AG04450 (cell line): ENCODE data around the gene PPP2R2C. TPM values are rescaled to one million over a fixed set of nuclear protein-coding genes. Genes with fewer than 3 reads are reported as not detected.

Source experiments
- CTCF ChIA-PET: fragments of 300-600, 350-600 bp; formaldehyde crosslinking; extraction: SDS; loops from one replicate; lab custom pipeline; 2022; ENCODE audit warnings: antibody characterized with exemption, inconsistent platforms; lab: Charles Lee
- POLR2A ChIA-PET: fragments of 350-600 bp; formaldehyde crosslinking; extraction: SDS; loops from one replicate; lab custom pipeline; 2021; ENCODE audit warnings: antibody characterized with exemption, inconsistent platforms; lab: Yijun Ruan, JAX
- DNase-seq: peaks from one replicate; pipeline ENCODE4 v3.0.0-alpha.2; 2011; ENCODE audit warnings: low read depth, low spot score
- H3K27ac ChIP-seq: one replicate; pipeline ENCODE4 v1.5.1; 2012; ENCODE audit warnings: low read depth, low read length, control low read depth
- H3K27me3 ChIP-seq: one replicate; pipeline ENCODE4 v1.6.0; 2012; ENCODE audit warnings: low read length; ENCODE audit not compliant: control insufficient read depth, insufficient read depth
- H3K4me3 ChIP-seq: 2 replicates; pipeline ENCODE4 v1.5.1; 2011; ENCODE audit warnings: mild to moderate bottlenecking, low read depth, low read length, control low read depth
- H3K9me3 ChIP-seq: 2 replicates; pipeline ENCODE4 v1.5.1; 2012; ENCODE audit warnings: low read length; ENCODE audit not compliant: control insufficient read depth, insufficient read depth
- CTCF ChIP-seq: IDR thresholded peaks from 2 replicates; pipeline ENCODE4 v1.5.1; 2011; ENCODE audit warnings: low read depth, low read length, control low read depth, inconsistent platforms
- polyA plus RNA-seq: library from polyadenylated mRNA; depleted of rRNA; stranded (reverse); fragments of >200 nt; gene quantifications from 2 replicates; pipeline ENCODE4 v1.2.3, GENCODE V29; 2011

The PPP2R2C gene
- polyA plus RNA-seq, 1 experiment = 0.07 TPM

DNA sequence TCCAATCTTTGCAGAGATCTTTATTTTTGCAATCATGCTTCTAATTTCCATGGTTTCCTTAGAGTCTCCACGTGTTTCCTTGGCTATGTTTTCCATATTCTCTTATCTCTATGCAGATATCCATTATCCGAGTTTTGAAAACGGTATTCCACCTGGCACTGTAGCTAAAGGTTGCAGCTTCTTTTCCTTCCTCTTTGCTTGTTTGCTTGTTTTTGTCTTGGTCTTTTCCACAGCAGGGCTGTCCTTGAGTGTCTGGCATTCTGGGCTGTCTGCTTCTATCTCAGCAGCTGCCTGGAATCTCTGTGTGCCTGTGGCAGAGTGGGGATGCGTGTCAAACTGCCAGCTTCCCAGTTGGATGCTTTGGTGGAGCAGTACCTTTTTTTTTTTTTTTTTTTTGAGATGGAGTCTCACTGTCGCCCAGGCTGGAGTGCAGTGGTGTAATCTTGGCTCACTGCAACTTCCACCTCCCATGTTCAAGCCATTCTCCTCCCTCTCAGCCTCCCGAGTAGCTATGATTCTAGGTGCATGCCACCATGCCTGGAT lies 155.9 kb downstream of the PPP2R2C start:
- H3K4me3 ChIP-seq = no peak overlapping the region
- CTCF ChIA-PET = interaction anchor here (0.7 to 4.1 kb wide), 3 partner anchors 11 to 66 kb away, joined by 10 to 16 read pairs (median 14); no protein-coding TSS in a partner anchor

DNA sequence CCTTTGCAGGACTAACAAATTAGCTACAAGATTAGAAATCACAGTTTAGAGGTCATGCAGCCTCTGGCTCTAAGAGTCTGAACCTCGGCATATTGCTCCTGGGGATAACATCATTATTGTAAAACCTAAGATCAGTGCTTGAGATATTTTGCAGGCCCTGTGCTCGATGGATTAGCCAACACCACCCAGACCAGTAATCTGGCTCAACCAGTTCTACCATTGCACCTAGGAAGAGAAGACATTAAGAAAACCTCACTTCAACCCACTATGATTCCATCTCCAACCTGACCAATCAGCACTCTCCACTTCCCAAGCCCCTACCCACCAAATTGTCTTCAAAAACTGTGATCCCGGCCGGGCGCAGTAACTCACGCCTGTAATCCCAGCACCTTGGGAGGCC lies 159.2 kb downstream of the PPP2R2C start:
- Histone ChIP-seq H3K9me3 (peaks cover 7% of the 10 kb centered on the region; the same call in 1 of the 2 replicates), H3K4me3 (no peak overlapping the region), H3K27ac (no peak overlapping the region), H3K27me3 (peaks cover 40% of the 10 kb centered on the region)
- no peak for DNase-seq
- ChIA-PET CTCF (interaction anchor here (1.1 to 2.3 kb wide), 3 partner anchors 14 to 62 kb away, joined by 3 to 8 read pairs (median 6); no protein-coding TSS in a partner anchor), POLR2A (no interaction called here)
- no peak for TF ChIP-seq CTCF

More for the DNA sequence above, 155.9 kb downstream of the PPP2R2C start:
- no peak for TF ChIP-seq CTCF
- POLR2A ChIA-PET = no interaction called here
- H3K9me3 ChIP-seq = peaks cover 7% of the 10 kb centered on the region
- H3K27me3 ChIP-seq = peaks cover 20% of the 10 kb centered on the region
- no peak overlapping the region for H3K27ac ChIP-seq
- DNase-seq = no peak

GRCh38 chr4:6309777-6310176 lies 162.6 kb downstream of the PPP2R2C start:
- ChIA-PET POLR2A (no interaction called here), CTCF (interaction anchor here (0.8 kb wide), 1 partner anchor 59 kb away, joined by 3 read pairs; no protein-coding TSS in a partner anchor)
- peaks cover 45% of the 10 kb centered on the region for H3K27me3 ChIP-seq
- H3K27ac ChIP-seq = no peak overlapping the region
- H3K4me3 ChIP-seq = no peak overlapping the region
- DNase-seq = no peak
- TF ChIP-seq CTCF = no peak
- peaks cover 7% of the 10 kb centered on the region; the same call in 1 of the 2 replicates for H3K9me3 ChIP-seq

- Histone ChIP-seq H3K27me3 (peaks cover 45% of the 10 kb centered on the region), H3K4me3 (peak overlapping the region; percentile 49), H3K27ac (no peak overlapping the region), H3K9me3 (peaks cover 7% of the 10 kb centered on the region; the same call in 1 of the 2 replicates)
- TF ChIP-seq CTCF = no peak
- CTCF ChIA-PET = interaction anchor here (1.0 to 1.4 kb wide), 3 partner anchors 22 to 59 kb away, joined by 3 to 6 read pairs (median 4); no protein-coding TSS in a partner anchor
- DNase-seq = no peak
- POLR2A ChIA-PET = interaction anchor here (0.6 kb wide), 1 partner anchor 469 kb away, joined by 3 read pairs; no protein-coding TSS in a partner anchor
These were observed 163.3 kb downstream of the PPP2R2C start for GRCh38 chr4:6308899-6309643.

DNA sequence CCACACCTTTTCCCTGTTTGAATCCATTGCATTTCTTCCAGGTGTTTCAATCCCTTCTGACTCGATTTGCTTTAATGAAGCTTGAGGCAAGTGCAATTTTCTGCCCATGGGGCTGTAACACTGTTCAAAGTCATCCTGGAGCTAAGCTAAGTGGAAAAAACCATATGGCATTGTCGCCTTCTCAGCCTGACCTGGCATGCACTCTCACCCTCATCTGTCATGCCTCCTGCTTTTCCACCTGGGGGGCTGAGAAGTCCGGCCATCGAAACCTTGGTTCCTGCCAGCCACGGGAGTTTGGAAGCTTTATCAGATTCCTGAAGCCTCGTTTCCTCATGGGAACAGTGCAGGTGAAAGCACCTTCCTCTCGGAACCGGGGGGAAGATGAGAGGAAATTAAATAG lies 164.5 kb downstream of the PPP2R2C start:
- no peak for DNase-seq
- ChIA-PET CTCF (interaction anchor here (1.0 to 1.4 kb wide), 3 partner anchors 23 to 58 kb away, joined by 3 to 6 read pairs (median 4); no protein-coding TSS in a partner anchor), POLR2A (no interaction called here)
- Histone ChIP-seq H3K4me3 (no peak overlapping the region), H3K9me3 (peaks cover 7% of the 10 kb centered on the region; the same call in 1 of the 2 replicates), H3K27ac (no peak overlapping the region), H3K27me3 (peaks cover 43% of the 10 kb centered on the region)
- no peak for TF ChIP-seq CTCF
